ENCODE data around the gene FCMR.
A peak's percentile ranks its signal among the peaks of the same experiment; 100 is the strongest.
"Not testable (repeated sequence)": the region's sequence is repeated elsewhere in the genome, so short reads cannot be mapped to it uniquely, and the experiment has no call there.

Gene FCMR

DNA sequence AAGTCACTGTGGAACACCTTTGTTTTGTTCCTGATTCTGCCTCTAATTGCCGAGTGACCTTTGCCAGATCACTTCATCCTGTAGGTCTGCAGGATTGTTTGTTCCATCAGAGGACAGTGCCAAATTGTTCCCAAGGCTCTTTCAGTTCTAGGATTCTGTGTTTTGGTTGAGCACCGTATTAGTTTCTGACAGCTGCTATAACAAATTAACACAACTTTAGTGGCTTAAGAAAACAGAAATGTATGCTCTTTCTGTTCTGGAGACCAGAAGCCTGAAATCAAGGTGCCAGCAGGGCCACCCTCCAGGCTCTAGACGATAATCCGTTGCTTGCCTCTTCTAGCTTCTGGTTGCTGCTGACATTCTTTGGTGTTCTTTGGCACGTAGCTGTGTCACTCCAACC lies 27.9 kb upstream of the FCMR start:
- DNase-seq, result no peak

DNA sequence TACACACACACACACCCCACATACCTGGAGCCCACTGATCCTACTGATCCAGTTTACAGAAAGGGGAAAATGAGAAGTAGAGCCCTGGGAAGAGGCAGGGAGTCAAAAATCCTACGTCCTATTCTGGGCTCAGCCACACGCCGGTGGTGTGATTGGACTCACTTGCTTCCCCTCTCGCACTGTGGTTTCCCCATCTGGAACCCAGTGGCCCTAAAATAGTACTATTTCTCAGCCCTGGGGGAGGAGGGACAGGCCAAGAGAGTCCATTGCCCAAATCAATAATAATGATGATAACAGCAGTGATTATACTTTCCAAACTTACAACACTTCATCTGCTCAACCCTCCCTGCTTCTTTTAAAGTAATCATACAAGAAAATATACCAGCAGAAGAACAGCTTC lies 27.5 kb upstream of the FCMR start:
- no peak for DNase-seq

DNA sequence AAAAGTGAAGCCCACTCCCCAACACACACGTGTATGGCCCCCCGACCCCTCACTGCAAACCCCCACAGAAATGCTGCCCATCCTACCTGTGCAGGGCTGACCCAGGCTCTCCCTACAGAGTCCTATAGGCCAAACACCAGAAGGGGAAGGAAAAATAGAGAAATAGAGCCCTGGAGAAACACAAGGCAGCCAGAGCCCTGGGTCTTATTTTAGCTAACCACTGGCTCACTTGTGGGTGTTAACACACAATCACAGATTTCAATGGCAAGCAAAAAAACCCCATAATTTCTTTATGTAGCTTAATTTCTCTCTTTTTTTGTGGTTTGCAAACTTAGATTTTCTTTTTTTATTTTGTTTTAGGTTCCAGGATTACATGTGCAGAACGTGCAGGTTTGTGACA lies 25.5 kb upstream of the FCMR start:
- DNase-seq, result no peak

DNA sequence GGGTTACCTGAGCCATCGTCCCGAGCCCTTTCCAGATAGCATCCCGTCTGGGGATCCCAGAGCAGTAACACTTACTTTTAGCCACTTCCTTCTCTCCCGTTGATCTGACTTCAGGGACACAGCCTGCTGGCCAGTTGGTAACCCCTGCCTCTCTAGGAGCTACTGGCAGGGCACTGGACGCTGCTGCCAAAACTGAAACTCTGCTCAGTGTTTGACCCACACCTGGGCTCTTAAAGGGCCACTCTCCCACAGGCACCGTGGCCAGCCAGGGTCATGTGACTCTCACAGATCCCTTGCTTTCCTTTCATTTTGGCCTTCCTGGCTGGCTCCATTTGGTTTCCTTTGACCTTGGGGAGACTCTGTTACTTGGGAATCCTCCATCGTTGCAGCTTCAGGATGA lies 24.5 kb upstream of the FCMR start, which contains the start of gene PIGR:
PIGR (minus strand) TSS at position 206 of the 400 bp plus-strand sequence. CDS start 5,935 bp downstream, outside the sequence.
- DNase-seq, result no peak

DNA sequence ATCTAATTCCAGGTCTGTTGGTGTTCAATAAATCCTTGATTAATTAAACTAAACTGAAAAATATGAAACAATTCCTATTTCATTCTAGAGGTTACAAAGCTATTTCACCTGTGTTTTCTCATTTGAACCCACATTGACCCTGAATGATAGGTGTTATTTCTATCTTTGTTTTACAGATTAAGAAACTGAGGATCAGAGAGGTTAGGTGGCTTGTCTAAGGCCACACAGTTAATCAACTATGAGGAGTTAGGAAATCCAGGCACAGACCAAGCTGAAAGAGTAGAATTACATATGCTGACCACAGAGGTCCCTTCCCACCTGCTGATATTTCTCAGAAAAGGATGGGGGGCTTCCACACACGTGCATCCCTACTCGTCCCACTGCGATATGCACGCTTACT lies 24.0 kb upstream of the FCMR start:
- no peak for DNase-seq

DNA sequence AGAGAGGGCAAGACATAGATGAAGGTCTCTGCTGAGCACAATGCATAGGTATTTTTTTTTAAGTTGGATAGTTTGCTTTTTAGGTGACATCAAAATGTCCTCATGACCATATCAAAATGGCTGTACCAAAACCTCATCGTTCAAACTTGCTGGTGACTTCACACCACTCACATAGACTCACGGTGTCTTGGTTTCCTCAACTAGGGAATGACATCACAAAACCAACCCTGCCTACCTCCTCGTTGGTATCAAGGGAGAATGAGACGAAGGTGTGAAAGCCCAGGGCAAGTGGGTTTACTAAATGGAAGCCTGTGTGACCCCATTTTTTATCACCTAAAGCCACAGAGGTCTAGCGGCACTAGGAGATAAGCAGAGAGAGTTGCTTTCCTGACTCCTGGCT lies 23.0 kb upstream of the FCMR start:
- no peak for DNase-seq

DNA sequence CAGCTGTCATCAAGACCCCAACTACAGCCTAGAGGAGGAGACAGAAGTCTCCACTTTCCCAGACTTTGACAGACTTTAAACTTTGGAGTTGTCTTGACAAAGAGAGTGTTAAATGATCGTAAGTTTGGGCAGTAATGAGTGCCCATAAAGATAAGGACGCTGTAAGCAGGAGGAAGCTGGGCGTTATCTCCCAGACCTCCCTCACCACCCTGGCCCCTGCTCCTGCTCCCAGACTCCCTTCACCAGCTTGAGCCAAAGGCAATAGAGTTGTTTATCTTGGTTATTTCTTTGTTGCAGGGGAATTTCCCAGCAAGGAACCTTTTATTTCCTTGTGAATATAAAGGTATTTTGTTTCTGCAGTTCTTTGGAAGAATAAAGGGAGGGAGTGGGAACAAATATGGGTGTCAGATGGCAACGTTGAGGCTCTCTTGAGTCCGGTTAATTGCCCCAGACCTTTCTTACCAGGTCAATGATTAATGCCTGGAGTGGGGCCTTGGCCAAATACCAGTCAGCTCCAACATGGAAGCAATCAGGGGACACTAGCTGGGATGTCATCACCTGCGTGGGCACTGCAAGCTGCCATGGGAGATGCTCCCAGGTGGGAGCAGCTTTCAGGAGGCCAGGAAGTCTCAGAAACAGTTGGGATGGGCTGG lies 20.2 kb upstream of the FCMR start:
- DNase-seq, result no peak

DNA sequence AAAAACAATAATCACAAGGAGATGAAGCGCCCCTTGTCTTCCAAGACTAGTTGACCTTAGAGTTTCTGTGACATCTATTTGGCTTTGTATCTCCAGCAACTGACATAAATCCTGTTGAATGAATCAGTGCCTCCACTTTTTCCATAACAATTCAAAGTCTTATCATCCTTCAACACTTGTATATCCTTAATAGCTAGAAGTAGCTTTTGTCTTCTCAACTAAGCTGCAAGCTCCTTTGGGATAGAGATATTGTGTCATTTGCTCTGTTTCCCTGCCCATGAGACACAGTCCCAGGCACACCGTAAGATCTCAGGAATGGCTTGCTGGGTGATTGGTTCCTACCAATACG lies 18.8 kb upstream of the FCMR start:
- DNase-seq, result no peak

DNA sequence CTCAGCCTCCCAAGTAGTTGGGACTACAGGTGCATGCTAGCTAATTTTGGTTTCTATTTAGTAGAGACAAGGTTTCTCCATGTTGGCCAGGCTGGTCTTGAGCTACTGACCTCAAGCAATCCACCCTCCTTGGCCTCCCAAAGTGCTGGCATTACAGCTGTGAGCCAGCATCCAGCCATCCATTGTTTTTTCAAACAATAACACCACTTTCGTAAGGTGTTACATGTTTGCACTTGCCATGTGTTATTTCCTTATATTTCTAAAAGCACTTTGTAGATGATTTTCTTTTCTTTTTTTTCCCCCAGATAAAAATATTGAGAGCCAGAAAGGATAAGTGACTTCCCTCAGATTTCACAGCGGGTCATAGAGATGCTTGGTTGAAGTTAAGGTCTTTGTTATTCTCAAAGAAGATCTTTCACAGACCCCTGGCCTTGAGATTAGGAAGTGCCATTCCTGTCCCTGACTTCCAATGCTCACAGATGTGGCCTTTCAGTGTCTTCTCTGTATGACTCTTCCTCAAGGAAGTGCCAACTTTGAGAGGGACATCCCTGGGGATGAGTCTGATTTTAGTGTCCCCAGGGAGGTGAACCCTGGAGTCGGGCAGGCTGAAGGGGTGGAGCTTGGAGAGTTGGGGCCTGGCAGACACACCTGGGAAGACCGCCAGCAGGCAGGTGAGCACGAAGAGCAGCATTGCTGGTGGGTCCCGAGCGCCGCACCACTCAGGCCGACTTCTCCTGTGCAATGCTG lies 18.3 kb upstream of the FCMR start:
- no peak for DNase-seq

DNA sequence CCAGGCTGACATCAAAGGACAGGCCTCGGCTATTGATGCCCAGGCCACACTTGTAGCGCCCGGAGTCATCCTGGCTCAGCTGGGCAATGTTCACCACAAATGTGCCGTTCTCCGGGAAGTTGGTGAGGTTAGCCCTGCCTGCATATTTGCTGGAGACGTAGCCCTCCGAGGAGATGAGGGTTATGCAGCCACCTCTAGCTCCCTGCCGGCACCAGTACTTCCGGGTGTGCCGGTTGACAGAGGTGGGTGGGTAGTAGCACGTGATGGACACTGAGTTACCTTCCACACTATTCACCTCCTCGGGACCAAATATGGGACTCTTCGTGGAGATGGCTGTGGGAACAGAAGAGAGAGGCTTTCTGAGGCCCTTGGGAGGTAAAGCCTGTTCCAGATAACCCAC lies 17.4 kb upstream of the FCMR start:
- no peak for DNase-seq

DNA sequence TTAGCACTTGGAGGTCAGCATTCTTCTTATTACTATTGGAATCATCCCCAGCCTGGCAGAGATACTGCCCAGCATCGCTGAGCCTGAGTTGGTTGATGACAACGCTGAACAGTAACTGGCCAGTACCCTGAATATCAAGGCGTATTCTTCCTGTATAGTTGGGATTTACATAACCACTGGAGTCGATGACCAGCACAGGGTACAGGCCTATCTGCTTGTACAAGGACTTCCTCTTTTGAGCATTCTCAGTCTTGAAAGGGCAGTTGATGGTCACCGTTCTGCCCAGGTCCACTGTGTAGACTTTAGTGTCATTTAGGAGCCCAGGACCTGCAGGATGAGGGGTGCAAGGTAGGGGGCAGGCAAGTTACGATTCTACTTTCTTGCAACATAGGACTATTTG lies 15.7 kb upstream of the FCMR start:
- no peak for DNase-seq

DNA sequence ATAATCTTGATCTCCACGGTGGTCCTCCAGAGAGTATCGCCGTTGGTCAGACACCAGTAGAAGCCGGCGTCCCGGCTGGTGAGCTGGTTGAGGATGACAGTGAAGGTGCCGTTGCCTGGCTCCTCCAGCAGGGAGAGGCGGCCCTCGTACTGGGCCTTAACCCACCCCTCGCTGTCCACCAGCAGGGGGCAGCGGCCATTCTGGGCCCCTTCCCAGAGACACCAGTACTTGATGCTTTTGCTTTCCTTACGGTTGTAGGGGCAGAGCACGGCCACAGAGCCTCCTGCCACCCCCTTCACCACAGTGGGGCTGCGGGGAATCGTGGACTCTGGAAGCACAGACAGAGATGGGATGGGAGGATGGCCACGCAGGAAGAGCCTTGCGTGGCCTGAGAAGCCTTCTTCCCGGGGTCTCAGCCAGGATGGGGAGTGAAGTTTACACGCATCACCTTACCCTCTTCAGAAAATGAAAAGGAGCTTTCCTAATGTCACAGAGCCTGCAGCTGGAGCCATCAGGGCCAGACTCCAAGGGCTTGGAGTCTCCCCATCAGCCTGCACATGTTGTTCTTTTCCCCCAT lies 13.8 kb upstream of the FCMR start:
- DNase-seq, result peak; percentile 50

DNA sequence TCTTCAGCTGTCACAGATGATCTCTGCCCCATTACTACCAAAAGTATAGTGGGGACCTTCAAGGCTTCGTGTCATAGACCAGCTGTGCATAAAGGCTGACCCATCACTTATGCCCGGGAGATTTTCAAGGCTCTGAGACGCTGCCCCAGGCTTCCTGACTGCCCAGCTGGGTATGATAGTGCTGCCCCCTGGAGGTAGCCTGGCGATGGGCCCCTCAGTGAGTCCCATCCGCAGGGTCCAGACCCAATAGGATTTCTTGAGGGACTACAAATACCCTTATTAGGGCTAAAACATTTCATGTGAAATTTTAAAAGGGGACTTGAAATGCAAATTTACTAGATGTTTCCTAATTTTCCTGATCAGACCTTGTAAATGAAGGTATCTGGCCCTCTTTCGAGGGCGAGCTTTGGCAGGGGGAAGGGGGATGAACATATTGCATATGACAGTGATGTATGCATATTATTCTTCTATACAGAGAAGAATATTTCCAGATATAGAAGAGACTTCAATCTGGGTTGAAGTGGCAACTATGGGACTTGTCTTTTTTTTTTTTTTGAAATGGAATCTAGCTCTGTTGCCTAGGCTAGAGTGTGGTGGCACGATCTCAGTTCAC lies 11.7 kb upstream of the FCMR start:
- peak; percentile 74 for DNase-seq

DNA sequence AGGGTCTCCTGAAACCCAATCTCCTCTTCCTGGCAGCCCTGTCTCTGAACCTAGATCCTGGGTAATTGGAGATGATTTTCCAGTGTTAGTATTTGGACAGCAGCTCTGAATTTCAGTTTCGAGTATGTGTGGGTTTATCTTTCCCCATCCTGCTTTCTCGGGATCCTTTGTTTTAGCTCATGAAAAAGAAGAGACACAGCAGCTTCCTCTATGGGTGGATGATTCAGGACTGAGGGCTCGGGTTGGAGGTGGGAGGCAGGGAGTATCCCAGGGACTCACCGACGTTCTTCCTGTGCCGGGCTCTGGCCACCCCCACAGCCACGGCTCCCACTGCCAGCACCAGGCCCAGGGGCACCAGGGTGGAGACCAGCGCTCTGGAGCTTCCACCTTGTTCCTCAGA lies 10.4 kb upstream of the FCMR start:
- no peak for DNase-seq

DNA sequence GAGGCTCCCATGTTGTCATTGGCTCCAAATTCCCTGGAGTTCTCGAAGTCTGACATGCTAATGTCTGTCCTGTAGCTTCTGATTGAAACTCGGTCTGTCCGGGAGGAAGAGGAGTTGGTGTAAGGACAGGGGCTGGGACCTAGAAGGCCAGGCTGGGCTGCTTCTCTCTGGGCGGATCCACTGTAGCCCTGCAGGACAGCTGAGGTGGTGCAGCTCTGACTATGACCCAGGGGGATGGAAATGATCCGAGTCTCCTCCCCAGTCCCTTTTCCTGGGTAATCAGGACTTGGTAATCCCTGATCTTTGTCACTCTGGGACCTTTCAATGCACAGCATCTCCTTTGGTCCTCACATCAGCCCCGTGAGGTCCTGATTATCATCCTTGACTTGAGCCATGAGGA lies 10.0 kb upstream of the FCMR start:
- no peak for DNase-seq

DNA sequence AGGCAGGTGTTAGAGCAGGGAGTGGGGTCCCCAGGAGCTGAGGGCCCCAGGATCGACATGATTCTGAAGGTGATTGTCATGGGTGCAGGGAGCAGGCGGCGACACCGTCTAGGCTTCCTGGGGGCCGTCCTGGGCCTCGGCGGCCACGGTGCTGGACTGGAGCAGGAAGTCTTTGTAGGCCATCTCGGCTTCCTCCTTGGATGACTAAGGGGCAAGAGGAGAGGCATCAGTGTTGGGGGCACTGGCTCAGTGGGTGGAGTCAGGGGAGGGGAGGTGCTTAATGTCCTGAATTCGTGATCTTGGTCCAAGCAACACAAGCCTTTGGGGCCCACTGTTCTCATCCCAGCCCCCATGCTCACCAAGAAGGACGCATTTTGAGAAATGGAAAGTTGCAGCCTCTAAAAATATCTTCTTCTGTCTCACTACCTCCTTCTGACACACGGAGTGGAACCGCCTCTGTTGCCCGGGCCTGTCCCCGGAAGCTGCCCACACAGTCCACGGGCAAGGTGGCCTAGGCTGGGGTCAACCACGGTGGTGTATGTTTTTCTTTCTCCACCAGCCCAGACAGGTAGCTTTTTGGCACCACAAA lies 8.6 kb upstream of the FCMR start:
- DNase-seq, result no peak

DNA sequence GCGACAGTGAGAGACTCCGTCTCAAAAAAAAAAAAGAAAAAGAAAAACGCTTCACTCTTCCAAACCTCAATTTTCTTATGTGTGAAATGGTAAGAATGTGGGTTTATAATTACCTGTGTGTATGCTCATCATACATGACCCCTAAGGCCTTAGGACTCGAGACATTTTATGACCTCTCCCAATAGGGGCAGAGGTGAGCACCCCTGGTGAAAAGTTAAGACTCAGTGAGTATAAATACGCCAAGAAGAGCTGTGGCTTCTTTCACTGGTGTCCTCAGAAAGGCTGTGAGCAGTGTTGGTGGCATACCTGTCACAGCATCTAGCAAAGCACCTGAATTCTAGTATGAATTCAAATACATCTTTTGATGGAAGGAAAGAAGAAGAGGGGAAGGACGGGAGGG lies 7.8 kb upstream of the FCMR start:
- no peak for DNase-seq

DNA sequence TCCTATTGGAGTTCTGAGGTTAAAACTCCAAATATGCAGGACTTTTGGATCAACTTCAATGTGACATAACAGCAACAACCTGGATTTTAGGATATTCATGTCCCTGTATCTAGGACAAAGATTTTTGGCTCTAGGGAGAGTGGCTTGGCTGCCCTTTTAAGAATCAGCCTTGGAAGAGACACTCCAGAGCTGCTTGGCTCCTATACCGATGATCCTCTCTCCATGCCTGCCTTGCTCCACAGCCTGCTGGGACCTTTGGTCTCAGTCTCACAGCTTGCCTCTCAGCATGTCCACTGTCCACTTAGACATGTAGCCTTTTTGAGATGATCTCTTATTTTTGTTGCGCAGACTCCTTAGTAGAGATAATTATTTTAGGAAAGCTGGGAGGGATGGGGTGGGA lies 4.5 kb upstream of the FCMR start:
- DNase-seq, result no peak

DNA sequence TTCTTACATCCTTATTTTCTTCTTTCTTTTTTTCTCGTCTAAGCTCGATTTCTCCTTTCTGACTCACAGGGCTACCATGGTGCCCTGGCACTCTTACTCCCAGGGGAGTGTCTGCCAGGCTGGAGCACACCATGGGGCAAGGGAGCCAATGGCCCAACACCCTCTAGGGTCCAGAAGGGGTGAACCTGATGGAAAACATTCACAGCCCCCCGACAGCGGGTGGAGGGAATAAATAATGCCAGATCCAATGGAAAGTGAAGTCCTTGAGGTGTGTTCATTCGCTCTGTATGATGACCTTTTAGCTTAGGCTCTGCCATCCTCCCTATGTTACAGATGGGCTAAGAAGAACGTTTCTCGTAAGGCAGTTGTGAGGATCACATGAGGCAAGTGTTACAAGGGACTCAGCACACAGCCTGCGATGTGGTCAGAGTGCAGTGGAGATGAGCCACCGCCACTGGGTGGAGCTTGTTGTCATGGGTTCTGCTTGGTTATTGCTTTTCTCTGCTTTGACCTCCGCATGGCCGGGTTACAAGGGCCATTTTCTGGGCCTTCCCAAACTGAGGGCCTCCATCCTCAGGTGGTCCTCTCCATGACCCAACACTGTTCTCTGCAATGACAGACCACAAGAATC lies 3.5 kb upstream of the FCMR start:
- DNase-seq, result peak; percentile 56

DNA sequence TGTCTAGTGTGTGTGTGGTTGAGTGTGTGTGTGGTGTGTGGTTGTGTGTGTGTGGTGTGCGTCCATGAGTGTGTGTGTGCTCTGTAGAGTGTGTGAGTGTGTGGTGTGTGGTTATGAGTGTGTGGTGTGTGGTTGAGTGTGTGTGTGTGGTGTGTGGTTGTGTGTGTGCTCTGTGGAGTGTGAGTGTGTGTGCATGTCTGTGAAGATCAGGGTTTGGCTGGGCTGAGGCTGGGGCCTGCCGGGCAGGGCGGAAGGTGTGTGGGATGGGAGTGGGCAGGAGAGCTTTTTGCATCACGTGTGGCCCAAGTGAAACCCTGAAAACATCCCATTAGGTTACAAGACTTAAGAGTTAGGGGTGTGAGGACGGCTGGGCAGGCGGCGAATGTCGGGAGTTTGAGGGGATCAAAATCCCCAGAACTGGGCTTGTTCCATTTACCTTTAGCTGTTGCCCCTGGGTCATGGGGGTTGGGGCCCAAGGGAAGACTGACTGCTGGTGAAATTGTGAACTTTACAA lies 2.9 kb upstream of the FCMR start:
- DNase-seq, result no peak

DNA sequence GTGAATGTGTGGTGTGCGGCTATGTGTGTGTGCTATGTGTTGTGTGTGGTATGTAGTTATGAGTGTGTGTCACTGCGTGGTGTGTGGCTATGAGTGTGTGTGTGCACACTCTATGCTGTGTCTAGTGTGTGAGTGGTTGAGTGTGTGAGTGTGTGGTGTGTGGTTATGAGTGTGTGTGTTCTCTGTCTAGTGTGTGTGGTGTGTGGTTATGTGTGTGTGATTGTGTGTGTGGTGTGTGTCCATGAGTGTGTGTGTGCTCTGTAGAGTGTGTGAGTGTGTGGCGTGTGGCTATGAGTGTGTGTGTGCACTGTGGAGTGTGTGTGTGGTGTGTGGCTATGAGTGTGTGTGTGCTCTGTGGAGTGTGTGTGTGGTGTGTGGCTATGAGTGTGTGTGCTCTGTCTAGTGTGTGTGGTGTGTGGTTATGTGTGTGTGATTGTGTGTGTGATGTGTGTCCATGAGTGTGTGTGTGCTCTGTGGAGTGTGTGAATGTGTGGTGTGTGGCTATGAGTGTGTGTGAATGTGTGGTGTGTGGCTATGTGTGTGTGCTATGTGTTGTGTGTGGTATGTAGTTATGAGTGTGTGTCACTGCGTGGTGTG lies 2.3 kb upstream of the FCMR start:
- not testable (repeated sequence) for DNase-seq

All from activated T-cell treated with anti-CD3 and anti-CD28 coated beads, Interleukin-2, amount 50 U/mL, for 1 hour (primary cell).